Aorta (tissue), 5 donors: ENCODE data around the gene PIEZO2. TPM values are rescaled to one million over a fixed set of nuclear protein-coding genes. Genes with fewer than 3 reads are reported as not detected.
"Not testable (repeated sequence)": the region's sequence is repeated elsewhere in the genome, so short reads cannot be mapped to it uniquely, and the experiment has no call there.

ENCODE experiments used
- ATAC-seq: fragments of 200-7000 bp; cut with Tn5 transposase; one replicate; pipeline ENCODE4 v1.9.1; 2022; ENCODE audit warnings: moderate library complexity; ENCODE audit not compliant: low FRiP score
- DNase-seq, 2 donors: peaks; one replicate each; pipeline ENCODE4 v3.0.0-alpha.2; 2020
- H3K27ac ChIP-seq, 2 donors: one replicate each; pipeline ENCODE4 v1.5.1; 2013; ENCODE audit warnings: low read length in 2 of 2, mild to moderate bottlenecking in 2 of 2, moderate library complexity in 2 of 2, control low read depth in 1 of 2, inconsistent platforms in 1 of 2, low read depth in 1 of 2
- H3K27me3 ChIP-seq, 2 donors: one replicate each; pipeline ENCODE4 v1.6.1; 2013; ENCODE audit warnings: control low read depth in 1 of 2, low read length in 1 of 2, mild to moderate bottlenecking in 1 of 2, moderate library complexity in 1 of 2; ENCODE audit not compliant: insufficient read depth in 2 of 2, control insufficient read depth in 1 of 2
- H3K36me3 ChIP-seq, 2 donors: one replicate each; pipeline ENCODE4 v1.6.1; 2013; ENCODE audit warnings: control low read depth in 1 of 2, low read length in 1 of 2, mild to moderate bottlenecking in 1 of 2; ENCODE audit not compliant: insufficient read depth in 2 of 2, control insufficient read depth in 1 of 2
- H3K4me1 ChIP-seq, 2 donors: one replicate each; pipeline ENCODE4 v1.6.1; 2013; ENCODE audit warnings: low read length in 2 of 2, control low read depth in 1 of 2, mild to moderate bottlenecking in 1 of 2, moderate library complexity in 1 of 2; ENCODE audit not compliant: insufficient read depth in 2 of 2, control insufficient read depth in 1 of 2
- H3K4me3 ChIP-seq, 2 donors: one replicate each; pipeline ENCODE4 v1.5.1; 2013; ENCODE audit warnings: low read length in 2 of 2, control low read depth in 1 of 2, mild to moderate bottlenecking in 1 of 2
- H3K9me3 ChIP-seq: one replicate; pipeline ENCODE4 v1.6.1; 2013; ENCODE audit warnings: mild to moderate bottlenecking, low read length; ENCODE audit not compliant: control insufficient read depth
- WGBS, 2 donors: extraction: QIAGEN DNeasy Blood & Tissue Kit; methylation state at CpG; one replicate each; pipeline ENCODE4 v1.1.7; 2013; 5-methylcytosine and 5-hydroxymethylcytosine counted together
- intact Hi-C, 2 donors: fragments of 100-400 bp; cut with DNase I; formaldehyde crosslinking; loops; one replicate each; pipeline versions ENCODE4 v1.14.2 to v1.15.0; 2022
- polyA plus RNA-seq, 2 donors: library from polyadenylated mRNA; stranded (reverse); fragments of 200-250 nt; gene quantifications; one replicate each; pipeline ENCODE4 v1.2.3, GENCODE V29; 2013
- total RNA-seq, 2 donors: library from RNA; stranded (reverse); fragmentation: NEBNext Ultra II Directional; extraction: Animal tissue kit (Norgen Biotek cat#: 25700); gene quantifications; one replicate each; pipeline ENCODE4 v1.2.1, GENCODE V29; 2021
- donor health status: healthy with polysubstance abuse.
- donor health status: Bipolar disorder and iron deficiency.
- donor health status: DM: no; HTN: no; CAD: no.
- donor health status: DM: no; HTN: no; CAD: no.
- donor health status: DM: yes; HTN: yes; CAD: no.

PIEZO2 gene
- total and polyA plus RNA-seq, 4 donors, result 0.50 to 8.8 (median 1.6) TPM

- ATAC-seq, H3K4me1 ChIP-seq, H3K9me3 ChIP-seq, H3K27me3 ChIP-seq, DNase-seq, intact Hi-C loops, H3K36me3 ChIP-seq: not testable (repeated sequence)
- 37 to 46% methylated on average over 11 of the region's 11 CpGs for WGBS, 2 donors
- peak overlapping the region; percentile 69 to 82 for H3K27ac ChIP-seq
- peak overlapping the region in 1 of 2 donors; percentile 50 for H3K4me3 ChIP-seq
These were observed 24.8 kb upstream of the PIEZO2 start for GRCh38 chr18:11174179-11174578.

GRCh38 chr18:11167778-11168177, 18.4 kb upstream of the PIEZO2 start:
- WGBS, 2 donors, result 98 to 100% methylated on average over 1 of the region's 1 CpG
- Histone ChIP-seq H3K9me3 (no peaks in the 10 kb centered on the region), H3K4me1 (no peaks in the 10 kb centered on the region), H3K27me3 (no peaks in the 10 kb centered on the region), H3K4me3 (no peak overlapping the region), H3K36me3 (no peaks in the 10 kb centered on the region), H3K27ac (no peak overlapping the region)
- no peak for ATAC-seq
- intact Hi-C loops, result loop anchor here in 1 of 2 donors (10.0 kb wide), 1 partner anchor 387 kb away; no protein-coding TSS in a partner anchor
- no peak for DNase-seq

GRCh38 chr18:11165952-11166351, 16.6 kb upstream of the PIEZO2 start:
- Histone ChIP-seq H3K4me3 (no peak overlapping the region), H3K27ac (no peak overlapping the region), H3K4me1 (no peaks in the 10 kb centered on the region), H3K9me3 (no peaks in the 10 kb centered on the region), H3K27me3 (no peaks in the 10 kb centered on the region), H3K36me3 (no peaks in the 10 kb centered on the region)
- ATAC-seq, result no peak
- 96 to 99% methylated on average over 7 of the region's 7 CpGs for WGBS, 2 donors
- intact Hi-C loops, result loop anchor here in 1 of 2 donors (10.0 kb wide), 1 partner anchor 389 kb away; no protein-coding TSS in a partner anchor
- no peak for DNase-seq

GRCh38 chr18:11165138-11165537, 15.8 kb upstream of the PIEZO2 start:
- intact Hi-C loops, result loop anchor here in 1 of 2 donors (10.0 kb wide), 1 partner anchor 390 kb away; no protein-coding TSS in a partner anchor
- no peaks in the 10 kb centered on the region for H3K27me3 ChIP-seq
- 95 to 99% methylated on average over 3 of the region's 3 CpGs for WGBS, 2 donors
- no peaks in the 10 kb centered on the region for H3K36me3 ChIP-seq
- H3K4me1 ChIP-seq, result no peaks in the 10 kb centered on the region
- no peaks in the 10 kb centered on the region for H3K9me3 ChIP-seq
- no peak overlapping the region for H3K27ac ChIP-seq
- ATAC-seq (no peak), DNase-seq (no peak)
- H3K4me3 ChIP-seq, result no peak overlapping the region

- H3K9me3 ChIP-seq, result no peaks in the 10 kb centered on the region
- H3K27ac ChIP-seq, result no peak overlapping the region
- WGBS, 2 donors, result 81 to 82% methylated on average over 18 of the region's 18 CpGs
- H3K36me3 ChIP-seq, result no peaks in the 10 kb centered on the region
- intact Hi-C loops, result loop anchor here in 1 of 2 donors (10.0 kb wide), 1 partner anchor 391 kb away; no protein-coding TSS in a partner anchor
- ATAC-seq (no peak), DNase-seq (no peak)
- no peaks in the 10 kb centered on the region for H3K27me3 ChIP-seq
- no peak overlapping the region for H3K4me3 ChIP-seq
- no peaks in the 10 kb centered on the region for H3K4me1 ChIP-seq
These were observed 14.3 kb upstream of the PIEZO2 start for GRCh38 chr18:11163665-11164064.

- no peak for ATAC-seq
- 56 to 59% methylated on average over 5 of the region's 5 CpGs for WGBS, 2 donors
These were observed 13.5 kb upstream of the PIEZO2 start for GRCh38 chr18:11162889-11163288.

GRCh38 chr18:11162462-11162861, 13.1 kb upstream of the PIEZO2 start:
- Histone ChIP-seq H3K36me3 (no peaks in the 10 kb centered on the region), H3K27ac (no peak overlapping the region), H3K4me3 (no peak overlapping the region), H3K4me1 (no peaks in the 10 kb centered on the region), H3K9me3 (no peaks in the 10 kb centered on the region), H3K27me3 (no peaks in the 10 kb centered on the region)
- intact Hi-C loops, result loop anchor here in 1 of 2 donors (10.0 kb wide), 1 partner anchor 392 kb away; no protein-coding TSS in a partner anchor
- no peak for ATAC-seq
- WGBS, 2 donors, result 24 to 34% methylated on average over 3 of the region's 3 CpGs
- no peak for DNase-seq

More at GRCh38 chr18:11162889-11163288, 13.5 kb upstream of the PIEZO2 start:
- H3K27ac ChIP-seq, result no peak overlapping the region
- no peak for DNase-seq
- intact Hi-C loops, result loop anchor here in 1 of 2 donors (10.0 kb wide), 1 partner anchor 392 kb away; no protein-coding TSS in a partner anchor
- no peaks in the 10 kb centered on the region for H3K27me3 ChIP-seq
- no peak overlapping the region for H3K4me3 ChIP-seq
- no peaks in the 10 kb centered on the region for H3K36me3 ChIP-seq
- no peaks in the 10 kb centered on the region for H3K9me3 ChIP-seq
- no peaks in the 10 kb centered on the region for H3K4me1 ChIP-seq

GRCh38 chr18:11160313-11160712, 10.9 kb upstream of the PIEZO2 start:
- H3K9me3 ChIP-seq, result no peaks in the 10 kb centered on the region
- intact Hi-C loops, result loop anchor here in 1 of 2 donors (10.0 kb wide), 1 partner anchor 394 kb away; no protein-coding TSS in a partner anchor
- ATAC-seq (no peak), DNase-seq (no peak)
- H3K4me3 ChIP-seq, result no peak overlapping the region
- H3K27me3 ChIP-seq, result no peaks in the 10 kb centered on the region
- H3K36me3 ChIP-seq, result no peaks in the 10 kb centered on the region
- H3K4me1 ChIP-seq, result no peaks in the 10 kb centered on the region
- 10 to 35% methylated on average over 2 of the region's 2 CpGs for WGBS, 2 donors
- no peak overlapping the region for H3K27ac ChIP-seq

- DNase-seq, result no peak
- H3K27ac ChIP-seq, result no peak overlapping the region
- WGBS, 2 donors, result 92 to 95% methylated on average over 4 of the region's 4 CpGs
- intact Hi-C loops, result loop anchor here (10.0 kb wide), 2 partner anchors 395 to 595 kb away; no protein-coding TSS in a partner anchor
- no peaks in the 10 kb centered on the region for H3K27me3 ChIP-seq
- H3K36me3 ChIP-seq, result no peaks in the 10 kb centered on the region
- no peaks in the 10 kb centered on the region for H3K9me3 ChIP-seq
- H3K4me1 ChIP-seq, result no peaks in the 10 kb centered on the region
- H3K4me3 ChIP-seq, result no peak overlapping the region
- ATAC-seq, result no peak
These were observed 10.5 kb upstream of the PIEZO2 start for GRCh38 chr18:11159844-11160243.
